ENCODE measurements around the gene VCP.
A peak's percentile ranks its signal among the peaks of the same experiment; 100 is the strongest.

The VCP gene

DNA sequence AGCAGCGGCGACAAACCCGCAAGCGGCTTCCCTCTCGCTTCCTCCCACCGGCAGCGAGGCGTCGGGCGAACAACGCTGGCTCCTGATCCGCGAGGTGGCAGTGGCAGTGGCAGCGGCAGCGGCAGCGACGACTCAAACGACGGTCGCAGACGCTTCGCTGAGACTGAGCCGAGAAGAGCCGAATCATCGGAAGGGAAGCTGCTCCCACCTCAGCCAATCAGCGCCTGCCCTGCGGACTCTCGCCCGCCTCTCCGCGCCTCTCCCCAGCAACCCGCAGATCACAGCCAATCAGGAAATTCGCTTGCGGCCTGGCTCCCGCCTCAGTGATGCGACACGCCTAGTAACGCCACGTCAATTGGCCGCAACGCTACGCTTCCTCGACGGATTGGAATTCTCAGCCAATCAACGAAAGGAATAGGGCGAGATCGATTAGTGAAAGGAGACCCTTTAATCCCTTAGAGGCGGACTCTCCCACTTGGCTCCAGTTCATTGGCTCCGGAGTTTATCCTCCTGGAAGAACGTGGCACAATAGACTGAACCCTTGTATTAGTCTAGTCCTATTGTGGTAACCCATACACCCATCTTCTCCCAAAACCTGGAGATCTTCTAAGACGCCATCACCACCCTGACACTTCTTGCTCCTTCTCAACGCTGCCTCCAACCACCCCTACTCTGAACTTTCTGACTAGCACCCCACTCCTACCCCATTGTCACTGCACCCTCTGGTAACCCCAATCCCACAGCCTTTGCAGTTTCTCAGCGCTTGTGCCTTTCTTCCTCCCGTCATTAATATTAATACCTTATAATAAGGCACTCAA is at the start of gene VCP:
Gene VCP, minus strand, starts transcription at position 165 of the 818 bp plus-strand sequence. CDS start 272 bp downstream, outside the sequence.
- Histone ChIP-seq H2AFZ (ENCODE audit: low read length, unreplicated experiment) (peak within 1 kb of the TSS; percentile 55), H3K27me3 (ENCODE audit: insufficient read depth, low read length) (no peaks in the 10 kb centered on the region), H3K27ac (ENCODE audit: low read depth, low read length) (peak within 1 kb of the TSS; percentile 95), H3K79me2 (ENCODE audit: control insufficient read depth, insufficient read depth, low read length, unreplicated experiment) (peaks cover 53% of the 10 kb centered on the region), H3K4me1 (ENCODE audit: control insufficient read depth, insufficient read depth, low read length, unreplicated experiment) (peaks cover 24% of the 10 kb centered on the region), H3K4me3 (ENCODE audit: low read depth, low read length) (peak within 1 kb of the TSS; percentile 97), H3K36me3 (ENCODE audit: insufficient read depth, low read length) (peaks cover 19% of the 10 kb centered on the region; the same call in 1 of the 2 replicates)

DNA sequence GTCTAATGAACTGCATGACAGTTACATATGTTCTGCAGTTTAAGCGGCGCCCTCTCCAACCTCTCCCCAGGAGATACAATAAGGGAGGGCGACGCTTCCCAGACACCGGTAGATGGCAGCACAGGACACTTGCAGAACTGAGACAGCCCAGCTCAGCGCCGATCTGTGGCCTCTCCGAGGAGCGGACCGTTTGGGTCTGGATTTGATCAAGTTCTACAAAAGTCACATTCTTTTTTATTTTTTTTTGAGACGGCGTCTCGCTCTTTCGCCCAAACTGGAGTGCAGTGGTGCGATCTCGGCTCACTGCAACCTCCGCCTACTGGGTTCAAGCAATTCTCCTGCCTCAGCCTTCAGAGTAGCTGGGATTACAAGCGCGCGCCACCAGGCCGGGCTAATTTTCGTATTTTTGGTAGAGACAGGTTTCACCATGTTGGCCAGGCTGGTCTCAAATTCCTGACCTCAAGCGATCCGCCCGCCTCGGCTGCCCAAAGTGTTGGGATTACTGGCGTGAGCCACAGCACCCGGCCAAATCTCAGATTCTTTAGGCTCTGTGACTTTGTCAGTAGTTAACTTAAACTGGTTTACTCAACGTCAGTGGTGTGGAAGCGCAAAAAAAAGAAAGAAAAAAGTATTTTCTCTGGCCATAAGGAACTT is 44.6 kb upstream of the VCP start:
- Histone ChIP-seq H3K79me2 (ENCODE audit: control insufficient read depth, insufficient read depth, low read length, unreplicated experiment) (peaks cover 20% of the 10 kb centered on the region), H2AFZ (ENCODE audit: low read length, unreplicated experiment) (peak overlapping the region; percentile 92), H3K4me3 (ENCODE audit: low read depth, low read length) (peak overlapping the region; percentile 88), H3K4me1 (ENCODE audit: control insufficient read depth, insufficient read depth, low read length, unreplicated experiment) (peaks cover 22% of the 10 kb centered on the region), H3K36me3 (ENCODE audit: insufficient read depth, low read length) (no peaks in the 10 kb centered on the region), H3K27ac (ENCODE audit: low read depth, low read length) (peak overlapping the region; percentile 60; the same call in 1 of the 2 replicates), H3K27me3 (ENCODE audit: insufficient read depth, low read length) (no peaks in the 10 kb centered on the region)

DNA sequence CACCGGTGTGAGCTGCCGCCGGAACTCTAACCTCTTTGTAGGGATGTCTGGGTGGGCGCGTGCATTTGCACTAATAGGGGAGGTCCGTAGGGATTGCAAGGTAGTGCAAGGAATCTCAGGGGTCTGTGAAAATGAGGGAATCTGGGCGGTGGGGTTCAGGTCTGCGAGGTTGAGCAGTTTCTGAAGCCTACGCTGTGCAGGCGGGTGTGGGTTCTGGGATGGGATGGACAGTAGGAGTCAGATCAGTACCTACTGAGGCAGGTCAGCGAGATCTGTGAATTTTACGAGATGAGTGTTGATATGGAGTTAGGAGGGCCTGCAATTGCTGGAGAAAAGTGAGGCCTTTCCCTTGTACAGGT is 44.1 kb upstream of the VCP start:
- H3K79me2 ChIP-seq (ENCODE audit: control insufficient read depth, insufficient read depth, low read length, unreplicated experiment): peaks cover 20% of the 10 kb centered on the region
- H2AFZ ChIP-seq (ENCODE audit: low read length, unreplicated experiment): peak overlapping the region; percentile 92
- no peaks in the 10 kb centered on the region for H3K36me3 ChIP-seq (ENCODE audit: insufficient read depth, low read length)
- no peaks in the 10 kb centered on the region for H3K27me3 ChIP-seq (ENCODE audit: insufficient read depth, low read length)
- H3K4me1 ChIP-seq (ENCODE audit: control insufficient read depth, insufficient read depth, low read length, unreplicated experiment): peaks cover 26% of the 10 kb centered on the region
- H3K4me3 ChIP-seq (ENCODE audit: low read depth, low read length): peak overlapping the region; percentile 88
- H3K27ac ChIP-seq (ENCODE audit: low read depth, low read length): peak overlapping the region; percentile 60; the same call in 1 of the 2 replicates

DNA sequence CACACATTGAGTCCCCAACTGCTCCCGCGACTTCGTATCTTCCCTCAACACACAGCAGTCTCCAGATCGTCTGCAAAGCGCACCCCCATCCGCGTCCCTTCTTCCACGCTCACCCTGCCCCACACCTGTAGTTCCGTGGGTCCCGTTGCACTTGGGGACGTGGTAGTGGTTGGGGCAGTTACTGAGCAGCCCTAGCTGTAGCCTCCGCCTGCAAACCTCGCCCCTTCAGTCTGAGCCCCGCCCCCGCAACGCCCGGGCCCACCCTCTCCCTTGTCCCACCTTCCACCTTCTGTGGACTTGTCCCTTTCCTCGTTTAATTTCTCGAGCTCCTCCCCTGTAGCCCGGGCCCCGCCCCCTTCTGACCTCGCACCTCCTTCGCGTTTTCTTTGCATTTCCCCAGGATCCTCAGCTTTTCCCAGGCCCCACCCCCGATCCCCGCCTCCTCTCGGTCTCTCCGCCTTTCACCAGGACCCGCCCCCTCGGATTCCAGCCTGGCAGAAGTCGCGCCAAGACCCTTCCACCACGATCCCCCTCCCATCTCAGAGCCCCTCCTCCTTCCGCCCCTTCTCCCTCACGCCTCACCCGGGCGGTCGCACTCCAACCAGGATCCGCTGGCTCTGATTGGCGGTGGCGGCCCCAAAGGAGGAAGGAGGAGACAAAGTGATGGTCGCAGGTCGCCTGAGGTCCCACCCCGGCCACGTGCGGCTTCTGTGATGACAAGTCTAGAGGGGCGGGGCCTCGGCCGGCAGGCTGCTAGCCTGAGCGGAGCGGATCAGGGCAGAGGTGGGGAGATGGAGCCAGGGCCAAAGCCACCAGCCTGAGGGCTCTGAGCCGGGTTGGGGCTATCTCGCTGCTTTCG is 43.5 kb upstream of the VCP start, which contains the start of gene ATOSB:
Gene ATOSB, minus strand, starts transcription at position 183 of the 859 bp plus-strand sequence. CDS start 7,588 bp downstream, outside the sequence.
- Histone ChIP-seq H2AFZ (ENCODE audit: low read length, unreplicated experiment) (peak within 1 kb of the TSS; percentile 92), H3K4me3 (ENCODE audit: low read depth, low read length) (peak within 1 kb of the TSS; percentile 88), H3K36me3 (ENCODE audit: insufficient read depth, low read length) (no peaks in the 10 kb centered on the region), H3K27ac (ENCODE audit: low read depth, low read length) (peak within 1 kb of the TSS; percentile 92), H3K4me1 (ENCODE audit: control insufficient read depth, insufficient read depth, low read length, unreplicated experiment) (peaks cover 26% of the 10 kb centered on the region), H3K27me3 (ENCODE audit: insufficient read depth, low read length) (no peaks in the 10 kb centered on the region), H3K79me2 (ENCODE audit: control insufficient read depth, insufficient read depth, low read length, unreplicated experiment) (peaks cover 24% of the 10 kb centered on the region)

GRCh38 chr9:35114840-35115628 is 42.6 kb upstream of the VCP start:
- peaks cover 34% of the 10 kb centered on the region for H3K4me1 ChIP-seq (ENCODE audit: control insufficient read depth, insufficient read depth, low read length, unreplicated experiment)
- H3K27me3 ChIP-seq (ENCODE audit: insufficient read depth, low read length): no peaks in the 10 kb centered on the region
- H3K27ac ChIP-seq (ENCODE audit: low read depth, low read length): peak overlapping the region; percentile 92
- no peaks in the 10 kb centered on the region for H3K36me3 ChIP-seq (ENCODE audit: insufficient read depth, low read length)
- peak overlapping the region; percentile 88 for H3K4me3 ChIP-seq (ENCODE audit: low read depth, low read length)
- H2AFZ ChIP-seq (ENCODE audit: low read length, unreplicated experiment): no peak overlapping the region
- H3K79me2 ChIP-seq (ENCODE audit: control insufficient read depth, insufficient read depth, low read length, unreplicated experiment): peaks cover 33% of the 10 kb centered on the region

DNA sequence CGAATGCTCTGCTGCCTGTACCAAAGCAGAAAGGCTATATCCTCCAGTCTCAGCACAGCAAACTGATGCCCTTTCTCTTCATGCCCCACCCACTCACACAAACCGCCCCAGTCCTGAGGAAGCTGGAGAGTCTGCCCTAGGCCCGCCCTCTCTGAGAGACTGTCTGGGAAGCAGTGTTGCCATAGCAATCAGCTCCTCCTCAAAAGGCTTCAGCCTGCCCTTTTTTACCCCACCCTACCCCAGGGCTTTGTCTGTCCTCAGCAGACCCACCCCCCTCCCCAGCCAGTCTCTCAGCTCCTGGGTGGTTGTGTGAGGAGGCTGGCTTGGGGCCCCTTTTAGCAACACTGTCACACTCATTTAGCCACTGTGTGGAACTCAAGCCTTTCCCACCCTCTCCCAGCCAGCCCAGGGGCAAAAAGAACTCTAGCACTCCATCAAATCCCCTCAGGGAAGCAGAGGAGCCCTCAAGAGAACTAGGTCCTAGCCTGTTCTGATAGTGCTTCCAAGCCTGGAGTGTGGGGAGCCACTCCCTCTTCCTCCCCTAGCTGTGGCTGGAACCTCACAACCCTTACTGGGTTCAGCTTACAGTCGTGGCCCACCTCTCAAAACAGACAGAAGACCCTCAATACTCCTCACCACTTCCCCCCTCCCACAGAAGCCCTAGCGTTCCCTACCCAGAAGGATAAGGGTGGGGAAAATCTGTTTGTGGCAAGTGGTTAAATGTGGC is 41.9 kb upstream of the VCP start:
- Histone ChIP-seq H3K27me3 (ENCODE audit: insufficient read depth, low read length) (no peaks in the 10 kb centered on the region), H3K79me2 (ENCODE audit: control insufficient read depth, insufficient read depth, low read length, unreplicated experiment) (peaks cover 41% of the 10 kb centered on the region), H2AFZ (ENCODE audit: low read length, unreplicated experiment) (no peak overlapping the region), H3K27ac (ENCODE audit: low read depth, low read length) (peak overlapping the region; percentile 92), H3K4me1 (ENCODE audit: control insufficient read depth, insufficient read depth, low read length, unreplicated experiment) (peaks cover 41% of the 10 kb centered on the region), H3K36me3 (ENCODE audit: insufficient read depth, low read length) (no peaks in the 10 kb centered on the region), H3K4me3 (ENCODE audit: low read depth, low read length) (peak overlapping the region; percentile 88)

DNA sequence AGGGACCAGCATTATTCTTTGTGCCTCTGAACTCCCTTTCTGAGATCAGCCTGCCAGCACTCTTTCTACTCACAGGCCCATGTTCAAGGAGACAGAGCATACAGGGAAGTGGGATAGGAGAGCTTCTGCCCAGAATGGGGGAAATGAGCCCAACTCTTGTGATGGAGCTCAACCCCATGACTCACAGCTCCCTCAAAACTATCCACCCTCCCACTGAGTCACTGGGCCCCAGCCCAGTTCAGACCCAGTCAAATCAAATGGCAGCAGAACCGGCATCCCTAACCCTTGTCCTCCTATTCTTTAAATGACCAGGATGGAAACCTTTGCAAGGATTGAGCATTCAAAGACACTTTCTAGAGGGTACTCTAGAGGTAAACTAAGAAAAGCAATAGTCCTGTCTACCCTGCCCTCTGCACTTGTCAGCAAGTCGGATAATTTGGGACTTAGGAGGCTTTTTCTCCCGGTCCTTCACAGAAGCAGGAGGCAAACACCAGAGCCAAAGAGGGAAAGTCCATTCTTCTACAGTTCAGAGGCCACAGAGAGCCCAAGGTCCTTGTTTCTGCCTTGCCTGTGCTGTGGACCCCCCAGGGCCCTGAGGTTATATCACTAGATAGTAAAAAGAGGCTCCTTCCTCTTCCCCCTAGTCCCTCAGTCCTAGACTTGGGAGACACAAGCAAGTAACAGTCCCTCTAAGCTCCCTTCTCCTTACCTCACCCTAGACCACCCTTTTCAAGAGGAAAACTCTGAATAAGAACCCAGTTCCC is 40.0 kb upstream of the VCP start:
- H3K4me3 ChIP-seq (ENCODE audit: low read depth, low read length): peak overlapping the region; percentile 74
- H3K4me1 ChIP-seq (ENCODE audit: control insufficient read depth, insufficient read depth, low read length, unreplicated experiment): peaks cover 45% of the 10 kb centered on the region
- H3K27ac ChIP-seq (ENCODE audit: low read depth, low read length): peak overlapping the region; percentile 93
- peaks cover 49% of the 10 kb centered on the region for H3K79me2 ChIP-seq (ENCODE audit: control insufficient read depth, insufficient read depth, low read length, unreplicated experiment)
- H2AFZ ChIP-seq (ENCODE audit: low read length, unreplicated experiment): peak overlapping the region; percentile 8
- no peaks in the 10 kb centered on the region for H3K27me3 ChIP-seq (ENCODE audit: insufficient read depth, low read length)
- no peaks in the 10 kb centered on the region for H3K36me3 ChIP-seq (ENCODE audit: insufficient read depth, low read length)

DNA sequence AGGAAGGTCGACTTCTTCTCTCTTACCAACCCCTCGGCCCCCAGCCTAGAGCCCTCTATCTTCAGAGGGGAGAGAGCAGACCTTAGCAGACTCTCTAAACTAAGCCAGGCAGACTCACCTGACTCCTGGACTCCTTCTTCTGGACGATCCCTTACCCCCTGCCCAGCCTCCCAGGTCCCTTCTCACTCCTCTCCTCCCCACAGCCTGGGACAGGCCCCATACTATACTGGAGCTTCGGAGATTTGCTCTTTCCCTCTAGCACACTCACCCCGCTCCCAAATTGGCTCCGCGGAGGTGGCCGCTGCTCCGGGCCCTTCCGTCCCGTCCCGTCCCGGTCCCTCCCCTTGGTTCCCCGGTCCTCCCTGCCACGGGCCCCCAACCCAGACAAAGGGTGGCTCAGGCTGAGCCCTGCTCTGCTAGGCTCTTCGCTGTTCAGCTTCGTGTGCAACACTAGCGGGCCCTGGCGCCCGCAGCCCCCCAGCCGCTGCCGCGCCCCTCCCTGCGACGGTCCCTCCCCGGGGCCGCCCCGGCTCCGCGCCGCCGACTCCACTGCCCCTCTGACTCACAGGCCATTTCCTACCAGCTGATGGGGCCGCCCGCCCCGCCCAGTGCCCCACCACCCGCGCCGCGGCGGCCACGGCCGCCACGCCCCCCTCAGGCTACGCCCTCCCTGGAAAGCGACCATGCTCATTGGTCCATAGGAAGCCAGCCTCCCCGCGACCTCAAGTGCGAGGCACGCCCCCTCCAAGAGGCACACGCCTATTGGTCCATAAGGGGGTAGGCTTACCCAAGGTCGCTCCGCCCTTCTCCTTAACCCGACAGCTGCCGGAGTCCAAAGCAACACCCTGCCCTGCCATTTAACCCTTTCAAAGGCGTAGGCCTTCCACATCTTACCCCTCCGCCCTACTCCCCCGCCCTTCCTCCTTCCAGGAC is 38.8 kb upstream of the VCP start:
- no peaks in the 10 kb centered on the region for H3K27me3 ChIP-seq (ENCODE audit: insufficient read depth, low read length)
- peak overlapping the region; percentile 93 for H3K27ac ChIP-seq (ENCODE audit: low read depth, low read length)
- peak overlapping the region; percentile 28 for H2AFZ ChIP-seq (ENCODE audit: low read length, unreplicated experiment)
- peak overlapping the region; percentile 84 for H3K4me3 ChIP-seq (ENCODE audit: low read depth, low read length)
- H3K4me1 ChIP-seq (ENCODE audit: control insufficient read depth, insufficient read depth, low read length, unreplicated experiment): peaks cover 45% of the 10 kb centered on the region
- H3K79me2 ChIP-seq (ENCODE audit: control insufficient read depth, insufficient read depth, low read length, unreplicated experiment): peaks cover 49% of the 10 kb centered on the region
- H3K36me3 ChIP-seq (ENCODE audit: insufficient read depth, low read length): peaks cover 3% of the 10 kb centered on the region; the same call in 1 of the 2 replicates
